Fibroblast of skin of abdomen (primary cell): ENCODE measurements around the gene TEX13B.

Experiments
- DNase-seq: peaks from one replicate; pipeline ENCODE4 v3.0.0-alpha.2; 2013

TEX13B gene

GRCh38 chrX:107935664-107936433 lies 46.3 kb downstream of the TEX13B start:
- DNase-seq: no peak

GRCh38 chrX:107935200-107935599 lies 47.0 kb downstream of the TEX13B start:
- peak; percentile 25 for DNase-seq

GRCh38 chrX:107934262-107934661 lies 47.9 kb downstream of the TEX13B start:
- no peak for DNase-seq
